ENCODE measurements around the gene CAPZB.
A peak's percentile ranks its signal among the peaks of the same experiment; 100 is the strongest.

CAPZB gene

GRCh38 chr1:19479351-19480120, 5.8 kb downstream of the CAPZB start:
- TF ChIP-seq CTCF (IDR thresholded peaks at IDR 0.05; ENCODE audit: low read depth, low read length, missing control alignments), result no peak
- no peak for DNase-seq (ENCODE audit: low read depth)
- H3K4me3 ChIP-seq (ENCODE audit: low read depth, low read length), result no peak overlapping the region

DNA sequence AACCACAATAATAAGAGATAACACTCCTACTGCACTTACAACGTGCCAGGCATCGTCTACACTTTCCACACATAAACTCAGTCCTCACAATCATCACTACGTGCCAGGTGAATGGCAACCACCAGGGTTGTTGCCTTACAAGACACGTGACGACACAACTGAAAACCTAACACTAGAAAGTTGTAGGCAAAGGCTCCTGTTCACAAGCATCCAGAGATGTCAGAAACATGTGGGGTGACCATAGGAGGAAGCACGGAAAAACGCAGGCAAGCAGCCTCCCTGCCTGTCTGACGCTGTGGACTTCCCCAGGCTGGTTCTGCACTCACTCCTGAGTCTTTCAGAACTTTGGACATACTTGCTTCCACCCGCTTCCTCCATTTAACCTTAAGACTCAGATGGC, 7.0 kb downstream of the CAPZB start:
- no peak for TF ChIP-seq CTCF (IDR thresholded peaks at IDR 0.05; ENCODE audit: low read depth, low read length, missing control alignments)
- no peak for DNase-seq (ENCODE audit: low read depth)
- no peak overlapping the region for H3K4me3 ChIP-seq (ENCODE audit: low read depth, low read length)

GRCh38 chr1:19477284-19478249, 7.8 kb downstream of the CAPZB start:
- peak; percentile 57 for DNase-seq (ENCODE audit: low read depth)
- TF ChIP-seq CTCF (IDR thresholded peaks at IDR 0.05; ENCODE audit: low read depth, low read length, missing control alignments), result no peak
- H3K4me3 ChIP-seq (ENCODE audit: low read depth, low read length), result peak overlapping the region; percentile 32

GRCh38 chr1:19476450-19477190, 8.7 kb downstream of the CAPZB start:
- DNase-seq (ENCODE audit: low read depth), result no peak
- no peak for TF ChIP-seq CTCF (IDR thresholded peaks at IDR 0.05; ENCODE audit: low read depth, low read length, missing control alignments)
- H3K4me3 ChIP-seq (ENCODE audit: low read depth, low read length), result peak overlapping the region; percentile 32; the same call in 1 of the 2 replicates

- no peak overlapping the region for H3K4me3 ChIP-seq (ENCODE audit: low read depth, low read length)
- TF ChIP-seq CTCF (IDR thresholded peaks at IDR 0.05; ENCODE audit: low read depth, low read length, missing control alignments), result no peak
- DNase-seq (ENCODE audit: low read depth), result no peak
These were observed 10.0 kb downstream of the CAPZB start for GRCh38 chr1:19475296-19475695.

DNA sequence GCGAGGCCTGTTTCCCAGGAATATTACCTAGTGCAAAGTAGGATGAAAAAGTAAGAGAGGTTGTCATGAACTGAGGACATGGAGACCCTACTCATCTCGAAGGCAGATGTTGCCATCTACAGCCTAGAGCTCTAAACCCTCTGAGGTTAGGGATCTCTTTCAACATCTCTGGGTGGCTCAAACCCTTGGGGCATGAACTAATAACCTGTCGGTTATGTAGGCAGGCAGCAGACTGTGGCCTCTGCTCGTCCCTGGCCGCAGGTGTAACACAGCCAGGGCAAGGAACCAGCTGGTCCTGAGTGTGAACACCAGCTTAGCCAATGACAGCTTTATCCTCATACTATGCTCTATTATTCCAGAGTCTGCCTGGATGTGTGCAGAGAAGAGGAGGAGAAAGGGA, 13.2 kb downstream of the CAPZB start:
- no peak overlapping the region for H3K4me3 ChIP-seq (ENCODE audit: low read depth, low read length)
- TF ChIP-seq CTCF (IDR thresholded peaks at IDR 0.05; ENCODE audit: low read depth, low read length, missing control alignments), result no peak
- DNase-seq (ENCODE audit: low read depth), result no peak
